Kidney (tissue), 14 donors: Measurements from ENCODE around the gene SPC24. TPM values are rescaled to one million over a fixed set of nuclear protein-coding genes. Genes with fewer than 3 reads are reported as not detected.

Experiments used
- DNase-seq, 5 donors: peaks; one replicate each; pipeline ENCODE4 v3.0.0-alpha.2; 2013 to 2020
- FAIRE-seq: peaks from 2 replicates; lab custom pipeline; 2012; peaks lifted over from hg19 to GRCh38; lab: Jason Lieb, UNC
- H3K27ac ChIP-seq, 2 donors: one replicate each; pipeline ENCODE4 v1.7.0; 2013; ENCODE audit warnings: low read depth in 2 of 2, low read length in 2 of 2, inconsistent platforms in 1 of 2
- H3K27me3 ChIP-seq: one replicate; pipeline ENCODE4 v1.7.1; 2013; ENCODE audit warnings: low read length, inconsistent platforms; ENCODE audit not compliant: control insufficient read depth, insufficient read depth
- H3K36me3 ChIP-seq, 3 donors: one replicate each; pipeline versions ENCODE4 v1.7.0 to v1.7.1; 2013; ENCODE audit warnings: low read length in 3 of 3, control low read depth in 1 of 3, inconsistent platforms in 1 of 3; ENCODE audit not compliant: insufficient read depth in 3 of 3, control insufficient read depth in 2 of 3
- H3K4me1 ChIP-seq, 3 donors: one replicate each; pipeline versions ENCODE4 v1.7.0 to v1.7.1; 2013; ENCODE audit warnings: low read length in 3 of 3, inconsistent platforms in 1 of 3, low read depth in 1 of 3; ENCODE audit not compliant: control insufficient read depth in 2 of 3, insufficient read depth in 2 of 3
- H3K4me3 ChIP-seq, 3 donors: one replicate each; pipeline versions ENCODE4 v1.7.0 to v1.8.1; 2013; ENCODE audit warnings: low read length in 3 of 3, control low read depth in 1 of 3, inconsistent platforms in 1 of 3
- H3K9ac ChIP-seq, 3 donors: one replicate each; pipeline versions ENCODE4 v1.7.0 to v1.7.1; 2013; ENCODE audit warnings: low read length in 3 of 3, control low read depth in 1 of 3, inconsistent platforms in 1 of 3
- H3K9me3 ChIP-seq, 3 donors: one replicate each; pipeline versions ENCODE4 v1.7.0 to v1.7.1; 2013; ENCODE audit warnings: low read length in 3 of 3, control low read depth in 1 of 3, inconsistent platforms in 1 of 3; ENCODE audit not compliant: control insufficient read depth in 2 of 3, insufficient read depth in 1 of 3
- CTCF ChIP-seq: IDR thresholded peaks from 3 replicates; pipeline ENCODE4 v1.5.1; 2012; ENCODE audit warnings: mild to moderate bottlenecking, moderate library complexity, borderline replicate concordance; ENCODE audit not compliant: insufficient read depth; ENCODE audit errors: extremely low read depth
- intact Hi-C: fragments of 100-400 bp; cut with DNase I; formaldehyde crosslinking; loops from one replicate; pipeline ENCODE4 v1.11.1; 2022
- polyA plus RNA-seq: library from polyadenylated mRNA; stranded (reverse); fragments of 350-450 nt; fragmentation: Illumina TruSeq; extraction: RNeasy Lipid Tissue Mini Kit (QIAGEN cat#74804); gene quantifications from one replicate; pipeline ENCODE4 v1.2.3, GENCODE V29; 2014; ENCODE audit warnings: low read depth, low replicate concordance; ENCODE audit not compliant: insufficient read depth
- total RNA-seq: library from RNA; stranded (reverse); fragmentation: NEBNext Ultra II Directional; extraction: Animal tissue kit (Norgen Biotek cat#: 25700); gene quantifications from one replicate; pipeline ENCODE4 v1.2.1, GENCODE V29; 2021
- donor health status: control.
- donor health status: control.
- donor health status: control.
- donor health status: control.
- donor health status: control.
- donor health status: DM: yes; HTN: yes; CAD: no.
- donor health status: Normal renal cell carcinoma (clear cell type).

The SPC24 gene
- total and polyA plus RNA-seq, 2 donors from 2014 or later, result 0.65 to 1.7 TPM

GRCh38 chr19:11115042-11115441 lies 40.5 kb downstream of the SPC24 start:
- H3K27ac ChIP-seq, result no peak overlapping the region
- no peak for FAIRE-seq

GRCh38 chr19:11113140-11113708 lies 42.4 kb downstream of the SPC24 start:
- FAIRE-seq (no peak), DNase-seq (no peak)
- intact Hi-C loops, result no loop called here

More at GRCh38 chr19:11115042-11115441, 40.5 kb downstream of the SPC24 start:
- no peak for DNase-seq
- no peak for TF ChIP-seq CTCF
- H3K9ac ChIP-seq, result no peak overlapping the region
- H3K36me3 ChIP-seq, result peaks cover 2 to 18% (median 11%) of the 10 kb centered on the region in 3 donors
- H3K4me1 ChIP-seq, result no peaks in the 10 kb centered on the region
- H3K4me3 ChIP-seq, result no peak overlapping the region
- H3K27me3 ChIP-seq, result no peaks in the 10 kb centered on the region
- intact Hi-C loops, result no loop called here
- H3K9me3 ChIP-seq, result no peaks in the 10 kb centered on the region

GRCh38 chr19:11111771-11112144 lies 43.8 kb downstream of the SPC24 start:
- Histone ChIP-seq H3K4me1 (no peaks in the 10 kb centered on the region), H3K27ac (no peak overlapping the region), H3K9ac (no peak overlapping the region), H3K4me3 (no peak overlapping the region), H3K36me3 (peaks cover 2 to 25% (median 7%) of the 10 kb centered on the region in 3 donors), H3K27me3 (no peaks in the 10 kb centered on the region), H3K9me3 (no peaks in the 10 kb centered on the region)
- FAIRE-seq (no peak), DNase-seq (no peak)
- intact Hi-C loops, result no loop called here
- no peak for TF ChIP-seq CTCF

More at GRCh38 chr19:11113140-11113708, 42.4 kb downstream of the SPC24 start:
- H3K27ac ChIP-seq, result no peak overlapping the region
- no peaks in the 10 kb centered on the region for H3K4me1 ChIP-seq
- H3K36me3 ChIP-seq, result peaks cover 2 to 21% (median 9%) of the 10 kb centered on the region in 3 donors
- H3K9me3 ChIP-seq, result no peaks in the 10 kb centered on the region
- H3K4me3 ChIP-seq, result no peak overlapping the region
- no peak for TF ChIP-seq CTCF
- no peak overlapping the region for H3K9ac ChIP-seq
- no peaks in the 10 kb centered on the region for H3K27me3 ChIP-seq
